Measurements from ENCODE around the gene KCNJ16.

DNA sequence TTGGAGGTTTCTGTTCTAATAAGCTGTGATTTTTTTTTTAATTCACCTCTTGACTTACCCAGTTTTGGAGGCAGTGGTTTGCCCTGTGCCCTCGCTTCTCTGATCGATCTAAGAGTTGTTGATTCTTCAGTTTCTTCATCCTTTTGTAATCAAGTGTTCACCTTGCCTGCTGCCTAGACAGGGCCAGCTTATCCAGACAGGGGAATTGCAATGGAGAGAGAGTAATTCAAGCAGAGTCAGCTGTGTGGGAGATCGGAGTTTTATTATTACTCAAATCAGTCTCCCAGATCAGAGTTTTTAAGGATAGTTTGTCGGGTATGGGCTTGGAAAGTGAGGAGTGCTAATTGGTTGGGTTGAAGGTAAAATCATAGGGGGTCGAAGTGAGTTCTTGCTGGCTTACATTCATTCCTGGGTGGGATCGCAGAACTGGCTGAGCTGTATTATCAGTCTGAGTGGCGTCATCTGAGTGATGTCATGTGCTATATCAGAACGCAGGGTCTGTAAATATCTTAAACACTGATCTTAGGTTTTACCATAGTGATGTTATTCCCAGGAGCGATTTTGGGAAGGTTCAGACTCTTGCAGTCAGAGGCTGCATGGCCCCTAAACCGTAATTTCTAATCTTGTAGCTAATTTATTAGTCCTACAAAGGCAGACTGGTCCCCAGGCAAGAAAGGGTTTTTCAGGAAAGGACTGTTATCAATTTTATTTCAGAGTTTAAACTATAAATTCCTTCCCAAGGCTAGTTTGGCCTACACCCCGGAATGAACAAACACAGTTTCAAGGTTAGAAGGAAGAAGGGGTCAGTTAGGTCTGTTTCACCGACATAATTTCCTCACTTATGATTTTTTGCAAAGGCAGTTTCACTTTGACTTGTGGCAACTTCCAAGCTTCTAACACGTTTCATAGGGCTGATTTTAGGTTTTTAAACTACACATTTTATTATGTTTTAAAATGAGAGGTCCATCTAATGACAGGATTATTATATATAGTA lies 21.5 kb upstream of the KCNJ16 start:
- TF ChIP-seq EZH2phosphoT487 (IDR thresholded peaks at IDR 0.05; ENCODE audit: insufficient read depth, low read depth) (no peak), EZH2 (IDR thresholded peaks at IDR 0.05; ENCODE audit: insufficient read depth, poor library complexity, severe bottlenecking) (no peak)
